OCI-LY7 (cell line): Measurements from ENCODE around the gene MAP3K8. TPM values are rescaled to one million over a fixed set of nuclear protein-coding genes. Genes with fewer than 3 reads are reported as not detected.
A peak's percentile ranks its signal among the peaks of the same experiment; 100 is the strongest.

ENCODE experiments used
- BruUV-seq: library from RNA; stranded (reverse); fragments of 400-500 nt; replicated peaks from 2 replicates; lab custom pipeline; 2021; lab: Mats Ljungman, UMichigan
- CTCF ChIA-PET: fragments of 300-600 bp; sonication (Branson Sonifier 250); formaldehyde crosslinking; loops from one replicate; lab custom pipeline; 2022; ENCODE audit warnings: antibody characterized with exemption; ENCODE audit not compliant: unreplicated experiment; lab: Charles Lee
- POLR2A ChIA-PET: fragments of 300-600 bp; sonication (Branson Sonifier 250); formaldehyde crosslinking; loops from one replicate; lab custom pipeline; 2022; ENCODE audit warnings: antibody characterized with exemption; lab: Charles Lee
- DNase-seq: peaks from one replicate; pipeline ENCODE4 v3.0.0-alpha.2; 2015; ENCODE audit warnings: low spot score
- H2AFZ ChIP-seq: fragments of 200-600 bp; sonication (generic), shearing (Covaris generic); 2 replicates; pipeline ENCODE4 v1.6.1; 2014; ENCODE audit warnings: mild to moderate bottlenecking, antibody characterized with exemption, low read length, moderate library complexity
- H3K27ac ChIP-seq: fragments of 200-600 bp; sonication (generic); 2 replicates; pipeline ENCODE4 v1.5.1; 2014; ENCODE audit warnings: mixed run types, low read depth, mild to moderate bottlenecking, moderate library complexity, low read length, inconsistent platforms; ENCODE audit not compliant: poor library complexity, severe bottlenecking
- H3K36me3 ChIP-seq: fragments of 200-600 bp; sonication (generic); 2 replicates; pipeline ENCODE4 v1.6.1; 2014; ENCODE audit warnings: mild to moderate bottlenecking, antibody characterized with exemption, low read length, moderate library complexity, mixed read lengths; ENCODE audit not compliant: insufficient read depth
- H3K4me1 ChIP-seq: fragments of 200-600 bp; sonication (generic); 2 replicates; pipeline ENCODE4 v1.5.1; 2014; ENCODE audit warnings: mild to moderate bottlenecking, low read length; ENCODE audit not compliant: insufficient read depth, poor library complexity, severe bottlenecking
- H3K4me2 ChIP-seq: fragments of 200-600 bp; sonication (generic); 2 replicates; pipeline ENCODE4 v1.6.1; 2014; ENCODE audit warnings: mild to moderate bottlenecking, low read length
- H3K4me3 ChIP-seq: fragments of 200-600 bp; sonication (generic); 2 replicates; pipeline ENCODE4 v1.5.1; 2014; ENCODE audit warnings: mild to moderate bottlenecking, low read depth, low read length; ENCODE audit not compliant: poor library complexity, severe bottlenecking
- H3K79me2 ChIP-seq: fragments of 200-600 bp; sonication (generic); 2 replicates; pipeline ENCODE4 v1.6.1; 2016; ENCODE audit warnings: low read depth, mild to moderate bottlenecking, low read length, moderate library complexity, mixed read lengths; ENCODE audit not compliant: insufficient read depth
- H3K9me2 ChIP-seq: fragments of 200-600 bp; sonication (generic); 2 replicates; pipeline ENCODE4 v1.6.1; 2016; ENCODE audit warnings: mild to moderate bottlenecking, low read length, mixed read lengths; ENCODE audit not compliant: insufficient read depth
- H3K9me3 ChIP-seq: fragments of 200-600 bp; sonication (generic); 2 replicates; pipeline ENCODE4 v1.6.1; 2014; ENCODE audit warnings: mild to moderate bottlenecking, mixed run types, low read length, mixed read lengths
- H4K20me1 ChIP-seq: fragments of 200-600 bp; sonication (generic); 2 replicates; pipeline ENCODE4 v1.6.1; 2014; ENCODE audit warnings: mild to moderate bottlenecking, antibody characterized with exemption, low read length, moderate library complexity, mixed read lengths; ENCODE audit not compliant: insufficient read depth
- EZH2phosphoT487 ChIP-seq: fragments of 200-600 bp; sonication (generic); IDR thresholded peaks from 2 replicates; pipeline ENCODE4 v1.6.1; 2018; ENCODE audit warnings: low read depth, borderline replicate concordance, mild to moderate bottlenecking, mixed run types, antibody characterized with exemption, low read length, moderate library complexity, mixed read lengths
- intact Hi-C: fragments of 100-400 bp; cut with micrococcal nuclease; formaldehyde crosslinking; loops from one replicate; pipeline ENCODE4 v1.10.0; 2022; ENCODE audit not compliant: unreplicated experiment
- total RNA-seq, 2 experiments: library from RNA; depleted of rRNA in 1 of 2; stranded (reverse); fragments of >200 nt in 1 of 2; shearing (Covaris generic) in 1 of 2; gene quantifications; 2 replicates each; pipeline ENCODE4 v1.2.3, GENCODE V29; 2014 to 2022
- TF ChIP-seq, protein P1 (sequence below): fragments of 200-600 bp; sonication (generic); conservative IDR thresholded peaks from 2 replicates; pipeline ENCODE4 v1.5.1; 2014; ENCODE audit warnings: mild to moderate bottlenecking, antibody characterized with exemption, low read length, moderate library complexity, mixed read lengths

The MAP3K8 gene
- total RNA-seq, 2 experiments from 2014 or later, result 10.8 to 21.9 TPM

DNA sequence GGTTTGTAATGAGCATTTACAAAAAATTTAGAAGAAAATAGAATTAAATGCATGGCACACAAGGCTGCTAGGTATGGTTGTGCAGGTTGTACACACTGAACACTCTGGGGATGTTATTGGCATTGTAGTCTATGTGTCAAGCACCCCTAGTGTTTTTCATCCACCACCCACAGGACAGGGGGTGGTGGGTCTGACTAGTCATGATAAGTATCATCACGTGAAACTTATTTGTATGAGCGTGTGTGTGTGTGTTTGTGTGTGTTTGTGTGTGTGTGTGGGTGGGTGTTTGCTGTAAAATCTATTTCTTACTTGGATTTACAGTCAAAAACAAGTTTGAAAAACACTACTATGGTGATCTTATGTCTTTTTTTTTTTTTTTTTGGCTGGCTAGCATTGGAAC, 66.5 kb downstream of the MAP3K8 start:
- no peak overlapping the region for H3K4me2 ChIP-seq
- H3K27ac ChIP-seq, result no peak overlapping the region

DNA sequence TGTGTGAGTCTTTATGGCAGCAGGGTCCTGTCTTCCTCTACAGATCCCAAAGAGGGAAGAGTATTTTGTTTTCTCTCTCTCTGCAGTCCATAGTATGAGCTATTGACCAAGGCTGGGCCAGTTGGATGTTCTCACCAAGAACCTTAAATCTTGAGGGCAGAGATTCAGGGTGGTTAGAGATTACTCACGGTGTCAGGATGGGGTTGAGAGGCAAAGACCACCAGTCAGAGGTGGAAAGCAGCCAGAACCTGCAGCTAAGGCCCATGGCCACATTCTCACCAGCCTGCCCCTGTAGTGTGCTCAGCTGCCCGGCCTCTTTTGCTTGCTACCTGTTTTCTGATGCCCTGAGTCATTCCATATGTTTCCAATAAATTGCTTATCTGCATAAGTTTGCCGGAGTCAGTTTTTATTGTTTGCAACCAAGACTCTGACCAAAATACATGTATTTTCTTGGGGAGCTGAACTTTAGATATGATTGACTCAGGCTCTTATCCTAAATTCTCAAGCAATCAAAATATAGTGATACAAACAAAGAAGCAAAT, 67.0 kb downstream of the MAP3K8 start:
- DNase-seq, result no peak
- no peak for TF ChIP-seq EZH2phosphoT487
- TF ChIP-seq, protein P1, sequence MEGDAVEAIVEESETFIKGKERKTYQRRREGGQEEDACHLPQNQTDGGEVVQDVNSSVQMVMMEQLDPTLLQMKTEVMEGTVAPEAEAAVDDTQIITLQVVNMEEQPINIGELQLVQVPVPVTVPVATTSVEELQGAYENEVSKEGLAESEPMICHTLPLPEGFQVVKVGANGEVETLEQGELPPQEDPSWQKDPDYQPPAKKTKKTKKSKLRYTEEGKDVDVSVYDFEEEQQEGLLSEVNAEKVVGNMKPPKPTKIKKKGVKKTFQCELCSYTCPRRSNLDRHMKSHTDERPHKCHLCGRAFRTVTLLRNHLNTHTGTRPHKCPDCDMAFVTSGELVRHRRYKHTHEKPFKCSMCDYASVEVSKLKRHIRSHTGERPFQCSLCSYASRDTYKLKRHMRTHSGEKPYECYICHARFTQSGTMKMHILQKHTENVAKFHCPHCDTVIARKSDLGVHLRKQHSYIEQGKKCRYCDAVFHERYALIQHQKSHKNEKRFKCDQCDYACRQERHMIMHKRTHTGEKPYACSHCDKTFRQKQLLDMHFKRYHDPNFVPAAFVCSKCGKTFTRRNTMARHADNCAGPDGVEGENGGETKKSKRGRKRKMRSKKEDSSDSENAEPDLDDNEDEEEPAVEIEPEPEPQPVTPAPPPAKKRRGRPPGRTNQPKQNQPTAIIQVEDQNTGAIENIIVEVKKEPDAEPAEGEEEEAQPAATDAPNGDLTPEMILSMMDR, result no peak
- POLR2A ChIA-PET, result interaction anchor here (1.0 to 1.4 kb wide), 2 partner anchors 12 to 27 kb away, joined by 4 read pairs; no protein-coding TSS in a partner anchor
- Histone ChIP-seq H4K20me1 (no peaks in the 10 kb centered on the region), H2AFZ (no peak overlapping the region), H3K4me1 (peaks cover 31% of the 10 kb centered on the region), H3K4me2 (no peak overlapping the region), H3K9me3 (no peaks in the 10 kb centered on the region), H3K9me2 (no peaks in the 10 kb centered on the region), H3K79me2 (no peaks in the 10 kb centered on the region), H3K36me3 (no peaks in the 10 kb centered on the region), H3K4me3 (no peak overlapping the region), H3K27ac (no peak overlapping the region)
- BruUV-seq, result no TSS peak
- intact Hi-C loops, result no loop called here
- CTCF ChIA-PET, result no interaction called here

More for the DNA sequence above, 66.5 kb downstream of the MAP3K8 start:
- H3K4me3 ChIP-seq, result no peak overlapping the region
- no peaks in the 10 kb centered on the region for H3K9me3 ChIP-seq
- no TSS peak for BruUV-seq
- H3K79me2 ChIP-seq, result no peaks in the 10 kb centered on the region
- no peaks in the 10 kb centered on the region for H3K36me3 ChIP-seq
- ChIA-PET CTCF (no interaction called here), POLR2A (interaction anchor here (1.0 to 1.4 kb wide), 2 partner anchors 12 to 28 kb away, joined by 4 read pairs; no protein-coding TSS in a partner anchor)
- H2AFZ ChIP-seq, result no peak overlapping the region
- no peak for TF ChIP-seq EZH2phosphoT487
- TF ChIP-seq, protein P1, result no peak
- no peaks in the 10 kb centered on the region for H3K9me2 ChIP-seq
- H4K20me1 ChIP-seq, result no peaks in the 10 kb centered on the region
- DNase-seq, result no peak
- intact Hi-C loops, result no loop called here
- peaks cover 31% of the 10 kb centered on the region for H3K4me1 ChIP-seq

DNA sequence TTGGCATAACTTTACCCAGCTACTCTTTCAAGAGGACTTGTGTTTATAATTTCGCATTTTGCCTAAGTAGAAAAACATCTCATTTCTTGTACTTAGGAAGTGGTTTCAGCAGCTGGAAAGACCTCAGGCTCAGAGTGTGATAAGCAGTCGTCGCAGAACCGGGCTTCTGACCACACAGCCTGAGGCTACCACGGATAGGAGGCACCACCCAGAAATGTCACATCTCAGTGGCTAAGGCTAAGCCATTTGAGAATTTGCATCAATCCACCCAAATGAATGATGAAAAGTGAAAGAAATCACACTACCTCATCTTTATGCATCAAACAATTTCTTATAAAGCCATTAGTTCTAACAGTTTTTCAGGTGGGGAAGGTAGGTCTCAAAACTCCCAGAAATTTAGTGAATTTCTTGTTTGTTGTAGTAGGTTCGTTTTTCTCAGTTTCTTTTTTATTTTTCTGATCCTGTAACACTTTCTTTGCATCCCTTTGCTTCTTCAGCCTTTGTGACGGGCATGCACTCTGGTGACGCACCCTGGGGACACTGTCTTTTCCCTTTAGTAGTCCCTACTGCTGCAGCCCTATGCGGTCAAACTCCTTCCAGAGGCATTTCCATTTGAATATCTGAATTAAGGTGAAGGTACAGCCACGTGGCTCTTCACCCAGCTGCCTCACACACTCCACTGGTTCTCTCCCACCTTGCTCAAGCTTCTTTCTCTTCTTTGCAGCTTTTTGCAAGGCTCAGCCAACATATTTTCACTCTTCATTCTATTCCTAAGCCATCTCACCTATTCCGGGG, 68.5 kb downstream of the MAP3K8 start:
- Histone ChIP-seq H4K20me1 (no peaks in the 10 kb centered on the region), H3K9me3 (no peaks in the 10 kb centered on the region), H3K4me1 (peaks cover 22% of the 10 kb centered on the region), H3K4me3 (peak overlapping the region; percentile 13), H3K27ac (no peak overlapping the region), H3K79me2 (no peaks in the 10 kb centered on the region), H3K36me3 (no peaks in the 10 kb centered on the region), H2AFZ (peak overlapping the region; percentile 82), H3K4me2 (peak overlapping the region; percentile 58), H3K9me2 (no peaks in the 10 kb centered on the region)
- peak; percentile 59 for DNase-seq
- ChIA-PET POLR2A (interaction anchor here (1.4 to 1.7 kb wide), 2 partner anchors 9 to 47 kb away, joined by 3 to 4 read pairs; no protein-coding TSS in a partner anchor), CTCF (no interaction called here)
- no peak for TF ChIP-seq EZH2phosphoT487
- TF ChIP-seq, protein P1, result no peak
- BruUV-seq, result no TSS peak
- intact Hi-C loops, result no loop called here
